AG04450 (cell line): ENCODE data around the gene PGAM1. TPM values are rescaled to one million over a fixed set of nuclear protein-coding genes. Genes with fewer than 3 reads are reported as not detected.
A peak's percentile ranks its signal among the peaks of the same experiment; 100 is the strongest.
"Not testable (repeated sequence)": the region's sequence is repeated elsewhere in the genome, so short reads cannot be mapped to it uniquely, and the experiment has no call there.

Experiments used
- CTCF ChIA-PET: fragments of 300-600, 350-600 bp; formaldehyde crosslinking; extraction: SDS; loops from one replicate; lab custom pipeline; 2022; ENCODE audit warnings: antibody characterized with exemption, inconsistent platforms; lab: Charles Lee
- POLR2A ChIA-PET: fragments of 350-600 bp; formaldehyde crosslinking; extraction: SDS; loops from one replicate; lab custom pipeline; 2021; ENCODE audit warnings: antibody characterized with exemption, inconsistent platforms; lab: Yijun Ruan, JAX
- DNase-seq: peaks from one replicate; pipeline ENCODE4 v3.0.0-alpha.2; 2011; ENCODE audit warnings: low read depth, low spot score
- H3K27ac ChIP-seq: one replicate; pipeline ENCODE4 v1.5.1; 2012; ENCODE audit warnings: low read depth, low read length, control low read depth
- H3K27me3 ChIP-seq: one replicate; pipeline ENCODE4 v1.6.0; 2012; ENCODE audit warnings: low read length; ENCODE audit not compliant: control insufficient read depth, insufficient read depth
- H3K4me3 ChIP-seq: 2 replicates; pipeline ENCODE4 v1.5.1; 2011; ENCODE audit warnings: mild to moderate bottlenecking, low read depth, low read length, control low read depth
- H3K9me3 ChIP-seq: 2 replicates; pipeline ENCODE4 v1.5.1; 2012; ENCODE audit warnings: low read length; ENCODE audit not compliant: control insufficient read depth, insufficient read depth
- polyA plus RNA-seq: library from polyadenylated mRNA; depleted of rRNA; stranded (reverse); fragments of >200 nt; gene quantifications from 2 replicates; pipeline ENCODE4 v1.2.3, GENCODE V29; 2011
- TF ChIP-seq, protein P1 (sequence below): IDR thresholded peaks from 2 replicates; pipeline ENCODE4 v1.5.1; 2011; ENCODE audit warnings: low read depth, low read length, control low read depth, inconsistent platforms

Gene PGAM1
- polyA plus RNA-seq, 1 experiment: 452 TPM

DNA sequence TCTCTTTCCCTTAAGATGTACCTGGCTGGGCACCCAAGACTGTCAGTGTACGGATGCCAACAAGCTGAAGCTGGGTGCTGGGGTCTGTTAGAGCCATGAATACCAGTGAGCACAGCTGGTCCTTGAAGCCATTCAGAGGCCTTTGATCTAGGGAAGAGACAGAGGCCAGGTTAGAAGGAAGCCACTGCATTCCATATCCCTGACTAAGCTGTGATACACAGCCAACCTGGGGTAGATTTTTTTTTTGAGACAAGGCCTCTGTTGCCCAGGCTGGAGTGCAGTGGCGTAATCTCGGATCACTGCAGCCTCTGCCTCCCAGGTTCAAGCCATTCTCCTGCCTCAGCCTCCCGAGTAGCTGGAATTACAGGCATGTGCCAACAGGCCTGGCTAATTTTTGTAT is 40.8 kb downstream of the PGAM1 start:
- H3K4me3 ChIP-seq: no peak overlapping the region
- no peaks in the 10 kb centered on the region for H3K27me3 ChIP-seq
- peak overlapping the region; percentile 31 for H3K27ac ChIP-seq
- TF ChIP-seq, protein P1, sequence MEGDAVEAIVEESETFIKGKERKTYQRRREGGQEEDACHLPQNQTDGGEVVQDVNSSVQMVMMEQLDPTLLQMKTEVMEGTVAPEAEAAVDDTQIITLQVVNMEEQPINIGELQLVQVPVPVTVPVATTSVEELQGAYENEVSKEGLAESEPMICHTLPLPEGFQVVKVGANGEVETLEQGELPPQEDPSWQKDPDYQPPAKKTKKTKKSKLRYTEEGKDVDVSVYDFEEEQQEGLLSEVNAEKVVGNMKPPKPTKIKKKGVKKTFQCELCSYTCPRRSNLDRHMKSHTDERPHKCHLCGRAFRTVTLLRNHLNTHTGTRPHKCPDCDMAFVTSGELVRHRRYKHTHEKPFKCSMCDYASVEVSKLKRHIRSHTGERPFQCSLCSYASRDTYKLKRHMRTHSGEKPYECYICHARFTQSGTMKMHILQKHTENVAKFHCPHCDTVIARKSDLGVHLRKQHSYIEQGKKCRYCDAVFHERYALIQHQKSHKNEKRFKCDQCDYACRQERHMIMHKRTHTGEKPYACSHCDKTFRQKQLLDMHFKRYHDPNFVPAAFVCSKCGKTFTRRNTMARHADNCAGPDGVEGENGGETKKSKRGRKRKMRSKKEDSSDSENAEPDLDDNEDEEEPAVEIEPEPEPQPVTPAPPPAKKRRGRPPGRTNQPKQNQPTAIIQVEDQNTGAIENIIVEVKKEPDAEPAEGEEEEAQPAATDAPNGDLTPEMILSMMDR: no peak
- CTCF ChIA-PET: interaction anchor here (1.1 to 4.2 kb wide), 4 partner anchors 13 to 146 kb away, joined by 3 to 44 read pairs (median 6); no protein-coding TSS in a partner anchor
- no peaks in the 10 kb centered on the region for H3K9me3 ChIP-seq
- POLR2A ChIA-PET: no interaction called here
- no peak for DNase-seq

DNA sequence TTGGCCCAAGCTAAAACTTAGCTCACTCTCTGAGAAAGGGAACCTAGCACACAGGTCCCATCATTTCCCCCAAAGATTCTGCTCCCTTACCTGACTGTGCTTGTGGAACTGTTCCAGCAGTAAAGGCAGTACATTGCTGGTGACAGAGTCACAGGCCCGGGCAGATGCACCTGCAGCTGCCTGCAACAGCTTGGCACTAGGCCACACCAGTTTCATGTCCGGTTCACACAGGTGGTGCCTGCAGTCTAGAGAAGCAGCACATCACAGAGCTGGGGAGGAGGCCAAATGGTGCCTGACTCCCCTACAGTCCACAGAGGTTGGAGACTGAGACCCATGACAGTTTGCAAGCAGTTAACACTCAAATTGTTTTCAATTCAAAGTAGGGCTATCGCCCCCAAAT is 42.2 kb downstream of the PGAM1 start:
- Histone ChIP-seq H3K9me3 (no peaks in the 10 kb centered on the region), H3K27ac (no peak overlapping the region), H3K27me3 (no peaks in the 10 kb centered on the region), H3K4me3 (no peak overlapping the region)
- TF ChIP-seq, protein P1: no peak
- no peak for DNase-seq
- ChIA-PET POLR2A (no interaction called here), CTCF (interaction anchor here (1.5 to 1.8 kb wide), 2 partner anchors 9 to 145 kb away, joined by 4 to 7 read pairs; no protein-coding TSS in a partner anchor)

DNA sequence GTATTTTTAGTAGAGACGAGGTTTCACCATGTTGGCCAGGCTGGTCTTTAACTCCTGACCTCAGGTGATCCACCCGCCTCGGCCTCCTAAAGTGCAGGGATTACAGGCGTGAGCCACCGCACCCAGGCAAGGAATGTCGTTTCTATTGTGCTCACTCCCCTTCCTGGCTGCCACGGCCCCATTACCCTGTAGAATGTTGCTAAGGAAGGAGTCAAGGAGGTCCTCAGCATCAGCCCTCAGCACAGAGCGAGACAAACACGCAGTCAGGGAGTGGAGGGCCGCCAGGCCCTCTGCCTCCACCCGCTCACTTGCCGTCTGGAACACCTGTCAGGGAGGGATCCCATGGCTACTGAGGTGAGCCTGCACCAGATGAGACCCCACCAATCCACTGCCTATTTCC is 42.8 kb downstream of the PGAM1 start:
- DNase-seq, H3K4me3 ChIP-seq, H3K27ac ChIP-seq, H3K9me3 ChIP-seq, POLR2A ChIA-PET, CTCF ChIA-PET, H3K27me3 ChIP-seq: not testable (repeated sequence)

DNA sequence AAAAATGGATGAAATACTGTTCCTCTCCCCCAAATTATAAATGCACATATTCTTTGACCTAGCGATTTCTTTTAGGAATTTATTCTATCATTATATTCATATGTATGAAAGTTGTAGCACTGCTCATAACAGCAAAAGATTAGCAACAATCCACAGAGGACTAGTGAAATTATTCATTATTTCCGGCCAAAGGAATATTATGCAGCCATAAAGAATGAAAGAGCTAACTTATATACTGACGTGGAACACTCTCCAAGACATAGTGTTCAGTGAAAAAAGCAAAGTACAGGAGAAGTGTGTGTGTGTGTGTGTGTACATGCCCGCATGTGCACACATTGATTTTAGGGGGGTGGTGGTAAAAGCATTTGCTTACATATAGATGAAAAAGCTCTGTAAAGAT is 48.9 kb downstream of the PGAM1 start:
- Histone ChIP-seq H3K27ac (no peak overlapping the region), H3K9me3 (no peaks in the 10 kb centered on the region), H3K4me3 (no peak overlapping the region), H3K27me3 (no peaks in the 10 kb centered on the region)
- ChIA-PET CTCF (interaction anchor here (0.6 to 3.1 kb wide), 4 partner anchors 11 to 175 kb away, joined by 3 to 17 read pairs (median 9); partner anchors contain the start of gene ANKRD2), POLR2A (no interaction called here)
- no peak for DNase-seq
- TF ChIP-seq, protein P1: no peak

DNA sequence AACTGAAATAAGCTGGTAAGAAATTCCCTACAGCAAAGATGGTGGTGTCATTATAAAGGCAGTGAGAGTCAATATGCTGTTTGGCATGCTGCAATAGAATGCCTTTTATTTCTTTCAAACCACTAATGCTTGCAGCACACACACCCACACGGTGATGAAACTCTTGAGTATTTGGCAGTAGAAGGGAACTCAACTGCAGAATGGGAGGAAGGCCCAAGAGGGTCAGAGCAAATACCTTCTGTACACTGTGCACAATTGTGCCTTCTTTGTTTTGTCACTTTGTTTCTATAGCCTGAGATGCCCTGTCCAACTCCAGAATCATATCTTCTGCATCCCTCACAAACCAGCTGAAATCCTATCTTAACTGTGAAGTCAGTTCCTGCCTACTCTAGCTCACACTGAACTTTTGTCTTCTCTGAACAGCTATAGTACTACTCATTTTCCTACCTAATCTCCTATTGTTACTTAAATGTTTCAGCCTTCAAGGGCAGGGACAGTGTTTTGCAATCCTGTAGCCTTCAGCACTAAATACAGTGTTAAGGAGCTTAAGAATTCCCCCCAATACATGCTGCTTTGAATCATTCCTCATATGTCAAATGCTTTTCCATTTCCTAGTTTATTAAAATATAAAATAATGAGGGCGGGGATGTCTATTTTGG is 50.1 kb downstream of the PGAM1 start:
- DNase-seq: no peak
- ChIA-PET POLR2A (no interaction called here), CTCF (interaction anchor here (0.6 to 3.1 kb wide), 4 partner anchors 8 to 78 kb away, joined by 3 to 14 read pairs (median 4); no protein-coding TSS in a partner anchor)
- Histone ChIP-seq H3K27me3 (no peaks in the 10 kb centered on the region), H3K27ac (no peak overlapping the region), H3K9me3 (no peaks in the 10 kb centered on the region), H3K4me3 (no peak overlapping the region)
- TF ChIP-seq, protein P1: no peak

DNA sequence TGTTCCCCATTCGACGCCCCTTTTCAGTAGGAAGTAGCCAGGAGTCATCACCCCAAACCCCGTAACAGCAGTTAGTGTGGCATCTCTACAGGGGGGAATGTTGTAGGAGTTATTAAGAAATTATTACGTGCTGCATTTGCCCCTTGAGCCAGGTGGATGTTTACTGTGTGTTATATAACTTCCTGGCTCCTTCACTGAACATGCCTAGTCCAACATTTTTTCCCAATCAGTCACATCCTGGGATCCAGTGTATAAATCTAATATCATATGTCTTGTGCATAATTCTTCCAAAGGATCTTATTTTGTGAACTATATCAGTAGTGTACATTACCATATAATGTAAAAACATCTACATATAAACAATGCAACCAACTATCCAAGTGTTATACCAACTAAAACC is 53.4 kb downstream of the PGAM1 start:
- POLR2A ChIA-PET, DNase-seq: not testable (repeated sequence)
- CTCF ChIA-PET: interaction anchor here (0.7 kb wide), 1 partner anchor 13 kb away, joined by 3 read pairs; no protein-coding TSS in a partner anchor

More for the DNA sequence above, 53.4 kb downstream of the PGAM1 start:
- not testable (repeated sequence) for H3K27me3 ChIP-seq, H3K27ac ChIP-seq, H3K9me3 ChIP-seq, H3K4me3 ChIP-seq
